Stimulated activated CD8-positive, alpha-beta memory T cell treated with anti-CD3 and anti-CD28 coated beads, Interleukin-12 subunit alpha, Interleukin-12 subunit beta, amount 100 ng/mL, for 4 hours (primary cell): Measurements from ENCODE around the gene GPC6.
A peak's percentile ranks its signal among the peaks of the same experiment; 100 is the strongest.

Experiments
- DNase-seq: peaks from one replicate; pipeline ENCODE4 v3.0.0-alpha.2; 2020; ENCODE audit warnings: low read depth

GPC6 gene

GRCh38 chr13:94351292-94351990 is 1124.8 kb downstream of the GPC6 start:
- no peak for DNase-seq

- DNase-seq: no peak
Measured at GRCh38 chr13:94352057-94352456, 1125.5 kb downstream of the GPC6 start.

GRCh38 chr13:94353167-94353710 is 1126.6 kb downstream of the GPC6 start:
- no peak for DNase-seq

GRCh38 chr13:94359875-94360274 is 1133.3 kb downstream of the GPC6 start:
- no peak for DNase-seq

- DNase-seq: peak; percentile 26
Measured at GRCh38 chr13:94362411-94362909, 1135.9 kb downstream of the GPC6 start.

- DNase-seq: no peak
Measured at GRCh38 chr13:94366677-94367076, 1140.1 kb downstream of the GPC6 start.

- DNase-seq: no peak
Measured at GRCh38 chr13:94369972-94370436, 1143.4 kb downstream of the GPC6 start.

- DNase-seq: no peak
Measured at GRCh38 chr13:94371855-94372254, 1145.2 kb downstream of the GPC6 start.

GRCh38 chr13:94382517-94382916 is 1155.9 kb downstream of the GPC6 start:
- no peak for DNase-seq

GRCh38 chr13:94382960-94383359 is 1156.4 kb downstream of the GPC6 start:
- DNase-seq: no peak

GRCh38 chr13:94384231-94384905 is 1157.8 kb downstream of the GPC6 start:
- DNase-seq: no peak

GRCh38 chr13:94387047-94387446 is 1160.4 kb downstream of the GPC6 start:
- no peak for DNase-seq

GRCh38 chr13:94389604-94390351 is 1163.2 kb downstream of the GPC6 start:
- DNase-seq: no peak

- no peak for DNase-seq
Measured at GRCh38 chr13:94390881-94391280, 1164.3 kb downstream of the GPC6 start.

- DNase-seq: no peak
Measured at GRCh38 chr13:94394723-94395122, 1168.1 kb downstream of the GPC6 start.

- DNase-seq: no peak
Measured at GRCh38 chr13:94395860-94396259, 1169.3 kb downstream of the GPC6 start.

- no peak for DNase-seq
Measured at GRCh38 chr13:94399812-94400211, 1173.2 kb downstream of the GPC6 start.

- no peak for DNase-seq
Measured at GRCh38 chr13:94400874-94401273, 1174.3 kb downstream of the GPC6 start.

GRCh38 chr13:94408314-94409036 is 1181.9 kb downstream of the GPC6 start:
- no peak for DNase-seq

GRCh38 chr13:94411747-94412146 is 1185.1 kb downstream of the GPC6 start:
- no peak for DNase-seq

GRCh38 chr13:94412870-94413597 is 1186.4 kb downstream of the GPC6 start:
- DNase-seq: no peak
